Colonic mucosa (tissue), 4 donors: ENCODE measurements around the gene CT47B1. TPM values are rescaled to one million over a fixed set of nuclear protein-coding genes. Genes with fewer than 3 reads are reported as not detected.
"Not testable (repeated sequence)": the region's sequence is repeated elsewhere in the genome, so short reads cannot be mapped to it uniquely, and the experiment has no call there.

ENCODE experiments used
- DNase-seq: peaks from one replicate; pipeline ENCODE4 v3.0.0-alpha.2; 2020
- H3K27ac ChIP-seq: fragments of 200-600 bp; one replicate; pipeline ENCODE4 v1.8.0; 2021
- H3K27me3 ChIP-seq: fragments of 200-600 bp; one replicate; pipeline ENCODE4 v1.8.0; 2021
- H3K36me3 ChIP-seq: fragments of 200-600 bp; one replicate; pipeline ENCODE4 v1.8.0; 2021
- H3K4me1 ChIP-seq: fragments of 200-600 bp; one replicate; pipeline ENCODE4 v1.8.0; 2021; ENCODE audit warnings: mild to moderate bottlenecking
- H3K4me3 ChIP-seq: fragments of 200-600 bp; one replicate; pipeline ENCODE4 v1.8.0; 2021
- H3K9ac ChIP-seq, 2 donors: one replicate each; pipeline ENCODE4 v1.7.0; 2013; ENCODE audit warnings: control low read depth in 2 of 2, low read depth in 2 of 2, low read length in 2 of 2
- H3K9me3 ChIP-seq: fragments of 200-600 bp; one replicate; pipeline ENCODE4 v1.8.0; 2021
- CTCF ChIP-seq: fragments of 200-600 bp; IDR thresholded peaks from one replicate; pipeline ENCODE4 v1.8.0; 2022; ENCODE audit warnings: antibody characterized with exemption, mild to moderate bottlenecking
- intact Hi-C: fragments of 100-400 bp; cut with DNase I; formaldehyde crosslinking; loops from one replicate; pipeline ENCODE4 v1.14.1; 2022
- total RNA-seq, 2 donors: library from RNA; stranded (reverse); fragmentation: NEBNext Ultra II Directional in 1 of 2; extraction: Animal tissue kit (Norgen Biotek cat#: 25700) in 1 of 2; gene quantifications; one replicate each; pipeline ENCODE4 v1.2.1, GENCODE V29; 2021
- donor health status: healthy.
- donor health status: DM: no; HTN: no; CAD: no.
- donor health status: DM: no; HTN: no; CAD: no.

Gene CT47B1
- not detected for total RNA-seq

- intact Hi-C loops, H3K27me3 ChIP-seq, H3K9ac ChIP-seq, H3K4me3 ChIP-seq, DNase-seq, H3K27ac ChIP-seq, H3K9me3 ChIP-seq, H3K36me3 ChIP-seq, H3K4me1 ChIP-seq: not testable (repeated sequence)
Observed at GRCh38 chrX:120875766-120876165, at the start of gene CT47B1. TSS of gene CT47B1 (minus strand) at chrX:120875866. CDS start at chrX:120875670, 196 bp downstream.

- H3K27ac ChIP-seq, result no peak overlapping the region
- H3K9me3 ChIP-seq, result no peaks in the 10 kb centered on the region
- H3K4me3 ChIP-seq, result no peak overlapping the region
- no peaks in the 10 kb centered on the region for H3K4me1 ChIP-seq
- no peak for DNase-seq
- intact Hi-C loops, result no loop called here
- TF ChIP-seq CTCF, result no peak
- H3K9ac ChIP-seq, result no peak overlapping the region
- H3K27me3 ChIP-seq, result no peaks in the 10 kb centered on the region
- no peaks in the 10 kb centered on the region for H3K36me3 ChIP-seq
Observed at GRCh38 chrX:120874678-120875557, 748 bp downstream of the CT47B1 start.

GRCh38 chrX:120857240-120857639 lies 18.4 kb downstream of the CT47B1 start:
- Histone ChIP-seq H3K27ac (no peak overlapping the region), H3K4me3 (no peak overlapping the region), H3K4me1 (no peaks in the 10 kb centered on the region), H3K27me3 (no peaks in the 10 kb centered on the region), H3K9ac (no peak overlapping the region), H3K36me3 (no peaks in the 10 kb centered on the region), H3K9me3 (no peaks in the 10 kb centered on the region)
- no peak for TF ChIP-seq CTCF
- no peak for DNase-seq
- intact Hi-C loops, result no loop called here

GRCh38 chrX:120840827-120841226 lies 34.8 kb downstream of the CT47B1 start:
- intact Hi-C loops, result no loop called here
- H3K36me3 ChIP-seq, result no peaks in the 10 kb centered on the region
- no peaks in the 10 kb centered on the region for H3K4me1 ChIP-seq
- no peaks in the 10 kb centered on the region for H3K9me3 ChIP-seq
- no peak for DNase-seq
- H3K9ac ChIP-seq, result no peak overlapping the region
- H3K27me3 ChIP-seq, result no peaks in the 10 kb centered on the region
- no peak overlapping the region for H3K4me3 ChIP-seq
- no peak overlapping the region for H3K27ac ChIP-seq
- TF ChIP-seq CTCF, result no peak

- Histone ChIP-seq H3K4me3 (no peak overlapping the region), H3K9me3 (no peaks in the 10 kb centered on the region), H3K27me3 (no peaks in the 10 kb centered on the region), H3K9ac (no peak overlapping the region), H3K4me1 (no peaks in the 10 kb centered on the region), H3K27ac (no peak overlapping the region), H3K36me3 (no peaks in the 10 kb centered on the region)
- no peak for TF ChIP-seq CTCF
- no peak for DNase-seq
- intact Hi-C loops, result no loop called here
Observed at GRCh38 chrX:120839491-120839890, 36.2 kb downstream of the CT47B1 start.

GRCh38 chrX:120827213-120827612 lies 48.5 kb downstream of the CT47B1 start:
- intact Hi-C loops, DNase-seq, H3K27me3 ChIP-seq: not testable (repeated sequence)

More at GRCh38 chrX:120827213-120827612, 48.5 kb downstream of the CT47B1 start:
- not testable (repeated sequence) for H3K9ac ChIP-seq, H3K36me3 ChIP-seq, H3K4me1 ChIP-seq, H3K9me3 ChIP-seq, H3K27ac ChIP-seq, H3K4me3 ChIP-seq
